Measurements from ENCODE around the gene DIAPH3. TPM values are rescaled to one million over a fixed set of nuclear protein-coding genes. Genes with fewer than 3 reads are reported as not detected.

The DIAPH3 gene
- total RNA-seq, 2 donors from 2014 or later = 0.35 to 1.1 TPM

GRCh38 chr13:59638404-59638803 lies 525.3 kb downstream of the DIAPH3 start:
- no peaks in the 10 kb centered on the region for H3K27me3 ChIP-seq
- H3K4me3 ChIP-seq = no peak overlapping the region
- H3K36me3 ChIP-seq = no peaks in the 10 kb centered on the region
- DNase-seq (ENCODE audit: low spot score) = no peak
- H3K27ac ChIP-seq = no peak overlapping the region
- peaks cover 0 to 9% of the 10 kb centered on the region in 2 donors for H3K4me1 ChIP-seq
- H3K9me3 ChIP-seq = no peaks in the 10 kb centered on the region
- no peak for TF ChIP-seq CTCF (IDR thresholded peaks at IDR 0.05)

DNA sequence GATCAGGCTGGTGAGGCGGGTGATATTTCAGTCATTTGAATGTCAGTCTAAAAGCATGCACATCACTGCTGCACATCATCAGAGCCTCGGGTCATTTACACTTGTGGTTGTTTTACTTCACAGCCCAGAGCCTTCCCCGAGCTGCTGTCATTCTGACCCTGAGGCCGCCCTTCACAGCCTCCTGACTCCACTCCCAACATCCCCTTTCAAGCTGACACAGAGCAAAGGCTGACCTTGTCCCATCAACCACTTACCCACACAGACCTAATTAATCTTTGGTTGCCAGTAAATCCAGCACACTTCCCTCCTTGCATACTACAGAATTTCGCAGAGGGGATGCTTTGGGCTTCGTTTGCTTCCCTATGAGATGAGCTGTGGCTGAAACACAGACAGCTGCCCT lies 528.1 kb downstream of the DIAPH3 start:
- no peak for DNase-seq (ENCODE audit: low spot score)
- no peaks in the 10 kb centered on the region for H3K36me3 ChIP-seq
- H3K27me3 ChIP-seq = no peaks in the 10 kb centered on the region
- H3K9me3 ChIP-seq = no peaks in the 10 kb centered on the region
- no peak overlapping the region for H3K4me3 ChIP-seq
- H3K27ac ChIP-seq = no peak overlapping the region
- H3K4me1 ChIP-seq = peaks cover 0 to 9% of the 10 kb centered on the region in 2 donors
- TF ChIP-seq CTCF (IDR thresholded peaks at IDR 0.05) = no peak

DNA sequence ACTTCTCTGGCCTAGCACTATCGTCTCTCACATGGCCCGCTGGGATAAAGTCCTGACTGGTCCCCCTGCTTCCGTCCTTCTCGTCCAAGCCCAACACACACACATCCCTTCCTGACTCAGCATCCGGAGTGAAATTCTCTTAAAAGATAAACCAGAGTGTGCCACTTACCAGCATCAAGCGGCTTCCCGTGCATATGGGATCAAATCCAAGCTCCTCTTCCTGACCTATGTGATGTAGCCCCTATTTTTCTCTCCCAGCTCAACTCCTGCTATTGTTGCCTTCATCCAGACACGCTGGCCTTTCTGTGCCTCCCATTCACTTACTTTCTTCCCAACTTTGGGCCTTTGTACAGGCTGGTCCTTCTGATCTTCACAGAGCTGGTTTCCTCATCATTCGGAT lies 530.4 kb downstream of the DIAPH3 start:
- H3K36me3 ChIP-seq = no peaks in the 10 kb centered on the region
- TF ChIP-seq CTCF (IDR thresholded peaks at IDR 0.05) = no peak
- H3K27me3 ChIP-seq = no peaks in the 10 kb centered on the region
- no peak overlapping the region for H3K4me3 ChIP-seq
- peak; percentile 59 for DNase-seq (ENCODE audit: low spot score)
- no peaks in the 10 kb centered on the region for H3K9me3 ChIP-seq
- H3K4me1 ChIP-seq = peaks cover 0 to 1% of the 10 kb centered on the region in 2 donors
- no peak overlapping the region for H3K27ac ChIP-seq

- Histone ChIP-seq H3K27me3 (no peaks in the 10 kb centered on the region), H3K27ac (no peak overlapping the region), H3K4me1 (no peaks in the 10 kb centered on the region), H3K9me3 (no peaks in the 10 kb centered on the region), H3K36me3 (no peaks in the 10 kb centered on the region), H3K4me3 (no peak overlapping the region)
- TF ChIP-seq CTCF (IDR thresholded peaks at IDR 0.05) = no peak
- DNase-seq (ENCODE audit: low spot score) = no peak
Observed at GRCh38 chr13:59631271-59631670, 532.5 kb downstream of the DIAPH3 start.

GRCh38 chr13:59625111-59625510 lies 538.6 kb downstream of the DIAPH3 start:
- H3K4me1 ChIP-seq = no peaks in the 10 kb centered on the region
- H3K36me3 ChIP-seq = no peaks in the 10 kb centered on the region
- H3K9me3 ChIP-seq = no peaks in the 10 kb centered on the region
- no peaks in the 10 kb centered on the region for H3K27me3 ChIP-seq
- H3K27ac ChIP-seq = no peak overlapping the region
- no peak for TF ChIP-seq CTCF (IDR thresholded peaks at IDR 0.05)
- no peak overlapping the region for H3K4me3 ChIP-seq
- DNase-seq (ENCODE audit: low spot score) = no peak

- peaks cover 0 to 16% of the 10 kb centered on the region in 2 donors for H3K9me3 ChIP-seq
- H3K27ac ChIP-seq = no peak overlapping the region
- no peaks in the 10 kb centered on the region for H3K27me3 ChIP-seq
- no peak overlapping the region for H3K4me3 ChIP-seq
- no peaks in the 10 kb centered on the region for H3K36me3 ChIP-seq
- TF ChIP-seq CTCF (IDR thresholded peaks at IDR 0.05) = no peak
- DNase-seq (ENCODE audit: low spot score) = no peak
- H3K4me1 ChIP-seq = no peaks in the 10 kb centered on the region
Observed at GRCh38 chr13:59623206-59623915, 540.4 kb downstream of the DIAPH3 start.

Data from right atrium auricular region (tissue), 2 donors.